ENCODE measurements around the gene CTAG1B.
"Not testable (repeated sequence)": the region's sequence is repeated elsewhere in the genome, so short reads cannot be mapped to it uniquely, and the experiment has no call there.

The CTAG1B gene

DNA sequence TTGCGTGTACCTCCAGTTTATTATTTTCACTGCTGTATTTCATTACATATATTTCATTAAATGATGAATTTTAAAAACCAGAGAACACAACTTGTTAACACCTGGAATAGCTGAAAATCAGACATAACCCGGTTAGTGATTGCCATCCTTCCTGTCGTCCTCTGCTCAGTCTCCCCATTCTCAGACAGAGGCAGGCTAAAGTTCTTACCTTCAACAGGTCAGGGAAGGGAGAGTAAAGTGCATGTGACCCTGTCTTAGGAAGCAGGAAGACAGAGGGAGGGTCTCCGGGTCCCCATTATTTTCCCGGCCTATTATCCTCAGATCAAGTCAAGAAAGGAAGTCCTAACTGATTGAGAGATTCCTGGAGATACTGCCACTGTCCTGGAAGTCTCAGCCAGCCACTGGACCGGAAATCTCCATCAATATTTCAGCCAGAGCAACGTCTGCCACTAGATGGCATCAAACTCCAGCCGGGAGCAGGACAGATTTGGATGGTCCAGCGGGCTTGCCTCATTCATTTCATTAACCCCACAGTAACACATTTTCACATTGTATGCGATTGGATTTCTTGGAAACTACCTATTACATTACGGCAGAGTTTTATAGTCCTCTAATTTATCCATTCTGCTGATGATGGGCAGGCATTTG lies 1.8 kb upstream of the CTAG1B start:
- DNase-seq (ENCODE audit: low read depth), result not testable (repeated sequence)

DNA sequence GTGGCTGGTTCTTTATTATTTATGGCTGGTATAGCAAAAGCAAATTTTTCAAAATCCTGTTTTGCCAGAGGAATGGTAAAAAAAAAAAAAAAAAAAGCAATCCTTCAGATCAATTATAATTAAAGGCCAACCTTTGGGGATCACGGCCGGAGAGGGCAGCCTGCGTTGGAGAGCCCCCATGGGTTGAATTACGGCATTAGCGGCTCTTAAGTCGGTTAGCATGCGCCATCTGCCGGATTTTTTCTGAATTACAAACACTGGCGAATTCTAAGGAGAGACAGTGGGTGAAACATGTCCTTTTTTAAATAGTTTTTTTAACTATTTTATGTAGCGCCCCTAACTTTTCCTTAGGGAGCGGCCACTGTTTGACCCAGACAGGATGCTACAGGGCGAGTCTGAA lies 5.5 kb downstream of the CTAG1B start:
- DNase-seq (ENCODE audit: low read depth), result not testable (repeated sequence)

DNA sequence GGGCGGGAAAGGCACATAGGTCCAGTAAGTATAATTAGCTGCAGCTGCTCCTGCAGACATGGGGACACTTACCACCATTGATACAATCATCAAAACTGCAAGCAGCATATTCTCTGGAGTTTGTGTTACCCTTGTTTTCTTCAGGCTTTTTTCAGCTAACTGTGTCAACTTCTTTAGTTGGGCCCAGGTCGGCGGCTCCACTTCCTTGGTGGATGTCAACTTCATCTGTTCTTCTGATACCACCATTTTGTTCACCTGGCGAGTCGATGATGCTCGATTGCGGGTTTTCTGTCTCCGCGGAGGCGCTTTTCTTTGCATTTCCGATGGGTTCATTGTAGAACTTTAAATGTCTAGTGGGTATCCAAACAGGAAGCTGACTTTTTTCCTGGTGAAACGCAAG lies 7.9 kb downstream of the CTAG1B start:
- DNase-seq (ENCODE audit: low read depth), result not testable (repeated sequence)

DNA sequence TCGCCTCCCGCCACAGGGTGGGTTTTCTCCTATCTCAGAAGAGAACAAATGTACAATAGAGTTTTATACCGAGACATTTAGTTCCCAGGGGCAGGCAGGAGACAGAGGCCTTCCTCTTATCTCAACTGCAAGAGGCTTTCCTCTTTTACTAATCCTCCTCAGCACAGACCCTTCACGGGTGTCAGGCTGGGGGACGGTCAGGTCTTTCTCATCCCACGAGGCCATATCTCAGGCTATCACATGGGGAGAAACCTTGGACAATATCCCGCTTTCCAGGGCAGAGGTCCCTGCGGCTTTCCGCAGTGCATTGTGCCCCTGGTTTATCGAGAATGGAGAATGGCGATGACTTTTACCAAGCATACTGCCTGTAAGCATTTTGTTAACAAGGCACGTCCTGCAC lies 10.3 kb downstream of the CTAG1B start:
- not testable (repeated sequence) for DNase-seq (ENCODE audit: low read depth)

DNA sequence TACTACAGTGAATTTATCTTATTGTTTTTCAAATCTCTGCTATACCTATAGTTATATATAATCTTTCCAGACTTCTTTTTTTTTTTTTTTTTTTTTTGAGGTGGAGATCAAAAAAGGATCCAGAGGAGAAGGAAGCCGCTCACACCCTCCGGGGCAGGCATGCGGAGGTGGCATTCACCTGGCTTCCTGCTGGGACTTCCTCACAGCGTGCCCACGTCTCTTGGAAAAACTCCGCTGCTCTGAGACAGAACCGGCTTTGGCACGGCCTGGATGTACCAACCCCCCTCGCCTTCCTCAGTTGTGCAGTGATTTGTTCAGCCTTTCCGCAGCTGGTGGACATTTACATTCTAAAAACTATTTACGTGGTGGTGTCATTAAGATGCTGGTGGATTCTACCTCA lies 11.1 kb downstream of the CTAG1B start:
- DNase-seq (ENCODE audit: low read depth), result not testable (repeated sequence)

DNA sequence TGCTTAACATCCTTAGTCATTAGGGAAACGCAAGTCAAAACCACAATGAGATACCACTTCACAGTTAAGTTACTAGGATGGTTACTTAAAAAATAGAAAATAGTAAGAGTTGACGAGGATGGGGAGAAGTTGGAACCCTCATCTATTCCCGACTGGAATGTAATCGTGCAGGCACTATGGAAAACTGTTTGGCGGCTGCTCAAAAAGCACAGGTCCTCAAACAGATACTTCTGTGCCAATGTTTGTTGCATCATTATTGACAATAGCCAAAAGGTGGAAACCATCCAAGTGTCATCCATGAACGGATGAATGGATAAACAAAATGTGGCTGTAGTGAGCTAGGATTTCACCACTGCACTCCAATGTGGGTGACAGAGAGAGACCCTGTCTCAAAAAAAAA lies 11.7 kb downstream of the CTAG1B start:
- no peak for DNase-seq (ENCODE audit: low read depth)

DNA sequence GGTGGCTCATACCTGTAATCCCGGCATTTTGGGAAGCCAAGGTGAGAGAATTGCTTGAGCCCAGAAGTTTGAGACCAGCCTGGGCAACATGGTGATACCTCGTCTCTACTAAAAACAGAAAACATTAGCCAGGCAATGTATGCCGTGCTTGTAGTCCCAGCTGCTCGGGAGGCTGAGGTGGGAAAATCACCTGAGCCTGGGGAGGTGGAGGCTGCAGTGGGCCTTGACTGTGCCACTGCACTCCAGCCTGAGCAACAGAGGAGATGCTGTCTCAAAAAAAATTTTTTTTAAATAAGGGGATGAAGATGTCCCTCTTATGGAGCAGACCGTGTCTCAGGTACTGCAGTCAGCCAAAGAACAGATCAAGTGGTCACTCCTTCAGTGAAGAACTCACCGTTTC lies 13.5 kb downstream of the CTAG1B start:
- no peak for DNase-seq (ENCODE audit: low read depth)

DNA sequence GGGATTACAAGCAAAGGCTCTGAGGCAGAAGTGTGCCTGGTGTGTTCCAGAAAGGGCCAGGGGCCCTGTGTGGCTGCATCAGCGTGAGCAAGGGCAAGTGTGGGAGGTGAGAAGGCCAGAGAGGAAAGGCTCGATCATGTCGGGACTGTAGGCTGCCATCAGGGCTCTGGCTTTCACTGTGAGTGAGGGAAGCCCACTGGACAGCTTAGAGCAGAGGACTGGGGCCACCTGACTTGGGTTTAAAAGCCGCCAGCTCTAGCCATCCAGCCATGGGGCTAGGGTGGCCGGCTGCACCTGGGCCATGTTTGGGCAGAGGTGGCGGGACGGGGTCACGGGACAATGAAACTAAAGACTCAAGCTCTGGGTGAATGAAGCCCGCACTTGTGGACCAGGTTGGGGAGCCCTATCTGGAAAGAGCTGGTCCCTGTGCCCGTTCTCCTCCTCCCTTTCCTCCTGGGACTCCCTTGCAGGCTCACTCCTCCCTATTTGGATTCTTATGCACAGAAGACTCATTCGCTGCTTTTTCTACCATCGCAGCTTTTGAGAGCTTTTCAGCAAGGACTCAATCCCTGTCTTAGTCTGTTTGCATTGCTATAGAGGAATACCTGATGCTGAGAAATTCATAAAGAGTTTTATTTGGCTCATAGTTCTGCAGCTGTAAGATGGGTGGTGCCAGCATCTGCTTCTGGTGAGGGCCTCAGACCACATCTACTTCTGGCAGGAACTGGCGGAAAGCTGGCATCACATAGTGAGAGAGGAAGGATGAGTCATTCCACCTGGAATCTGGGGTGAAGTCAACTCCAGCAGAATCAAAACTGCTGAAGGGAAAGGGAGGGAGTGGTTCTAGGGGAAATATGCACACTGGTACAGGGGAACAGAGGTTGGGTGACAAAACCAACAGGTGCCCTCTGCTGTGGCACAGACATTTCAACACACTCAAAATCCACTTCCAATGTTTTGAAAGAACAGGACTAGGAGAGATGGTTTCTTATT lies 15.3 kb downstream of the CTAG1B start:
- peak; percentile 80 for DNase-seq (ENCODE audit: low read depth)

DNA sequence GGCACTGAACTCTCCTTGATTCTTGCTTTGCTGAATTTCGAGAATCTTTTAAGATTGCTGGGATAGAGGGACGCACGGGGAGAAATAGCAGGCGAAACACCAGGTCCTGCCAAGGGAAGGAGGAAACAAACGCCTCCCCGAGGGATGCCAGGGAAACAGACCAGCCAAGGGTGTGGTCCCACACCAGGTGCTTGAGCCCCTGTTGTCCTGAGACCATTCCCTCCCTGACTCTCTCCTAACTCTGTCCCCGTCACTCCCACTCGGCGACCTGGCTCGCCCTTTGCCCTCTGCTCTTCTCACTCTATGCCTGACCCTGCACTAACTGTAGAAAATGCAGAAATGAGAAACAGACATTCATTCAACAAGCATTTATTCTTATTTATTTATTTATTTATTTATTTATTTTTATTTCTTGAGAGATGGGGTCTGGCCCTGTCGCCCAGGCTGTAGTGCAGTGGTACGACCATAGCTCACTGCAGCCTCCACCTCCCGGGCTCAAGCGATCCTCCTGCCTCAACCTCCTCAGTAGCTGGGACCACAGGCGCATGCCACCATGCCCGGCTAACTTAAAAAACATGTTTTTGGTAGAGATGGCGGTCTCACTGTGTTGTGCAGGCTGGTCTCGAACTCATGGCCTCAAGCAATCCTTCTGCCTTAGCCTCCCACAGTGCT lies 16.2 kb downstream of the CTAG1B start:
- no peak for DNase-seq (ENCODE audit: low read depth)

DNA sequence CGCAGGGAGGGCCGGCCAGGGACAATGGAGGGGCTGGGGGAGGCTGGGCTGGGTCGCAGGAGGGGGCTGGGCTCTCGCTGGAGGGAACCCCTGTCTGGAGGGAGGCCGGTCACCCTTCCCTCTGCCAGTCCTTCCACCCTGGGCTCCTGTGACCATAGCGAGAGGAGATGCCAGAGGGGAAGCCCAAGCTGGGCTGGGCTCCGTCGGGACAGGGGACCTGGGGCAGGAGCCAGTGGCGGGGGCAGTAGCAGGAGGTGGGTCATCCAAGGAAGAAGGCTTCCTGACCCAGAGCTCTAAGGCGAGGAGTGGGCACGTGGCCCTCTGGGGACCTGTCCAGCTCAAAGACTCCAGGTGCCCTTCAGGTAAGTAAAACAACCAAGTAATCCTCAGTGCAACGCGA lies 16.9 kb downstream of the CTAG1B start:
- DNase-seq (ENCODE audit: low read depth), result no peak

DNA sequence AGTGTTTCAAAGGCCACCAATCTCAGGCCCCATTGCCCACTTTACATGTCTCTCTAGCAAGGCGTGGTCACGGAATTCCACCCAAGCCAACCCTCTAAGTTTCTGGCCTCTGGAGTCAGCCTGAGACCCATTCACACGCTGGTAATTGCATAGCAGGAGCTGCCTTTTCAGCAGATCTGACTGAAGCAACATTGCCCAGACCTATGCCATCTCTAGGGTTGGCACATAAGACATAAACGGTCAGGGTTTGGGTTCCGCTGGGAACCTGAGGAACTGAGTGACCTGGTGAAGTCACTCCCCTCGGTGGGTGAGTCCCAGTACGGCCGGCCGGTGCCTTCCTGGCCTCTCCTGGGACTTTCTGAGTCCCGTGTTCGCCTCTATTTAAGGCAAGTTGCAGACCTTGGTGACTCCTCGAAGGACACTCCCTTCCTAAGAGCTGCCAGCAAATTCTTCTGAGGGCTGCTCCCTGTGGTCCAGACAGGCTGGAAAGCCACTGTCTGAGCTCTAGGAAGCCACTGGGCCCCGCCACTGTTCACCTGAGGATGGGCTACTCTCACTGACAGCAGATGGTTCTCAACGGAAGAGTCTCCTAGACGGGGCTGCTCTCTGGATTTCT lies 18.2 kb downstream of the CTAG1B start:
- DNase-seq (ENCODE audit: low read depth), result peak; percentile 30

DNA sequence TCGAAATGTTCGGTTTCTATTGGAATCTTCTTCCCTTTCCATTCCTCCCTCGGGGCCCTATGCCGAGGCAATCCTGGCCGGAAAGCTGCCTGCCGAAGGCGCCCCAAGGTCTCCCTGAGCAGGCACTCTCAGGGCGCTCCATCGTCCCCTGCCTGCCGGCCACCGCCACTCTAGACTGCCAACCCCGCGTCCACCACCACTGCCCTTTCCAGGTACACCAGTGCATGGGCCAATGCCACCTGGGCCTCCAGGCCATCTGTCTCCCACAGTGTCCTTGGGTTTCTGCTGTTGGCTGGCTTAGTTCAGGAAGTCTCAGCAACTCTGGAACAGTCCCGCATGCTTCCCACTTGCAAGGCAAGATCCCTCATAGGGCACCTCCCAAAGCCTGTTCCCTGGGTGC lies 19.6 kb downstream of the CTAG1B start:
- DNase-seq (ENCODE audit: low read depth), result no peak

DNA sequence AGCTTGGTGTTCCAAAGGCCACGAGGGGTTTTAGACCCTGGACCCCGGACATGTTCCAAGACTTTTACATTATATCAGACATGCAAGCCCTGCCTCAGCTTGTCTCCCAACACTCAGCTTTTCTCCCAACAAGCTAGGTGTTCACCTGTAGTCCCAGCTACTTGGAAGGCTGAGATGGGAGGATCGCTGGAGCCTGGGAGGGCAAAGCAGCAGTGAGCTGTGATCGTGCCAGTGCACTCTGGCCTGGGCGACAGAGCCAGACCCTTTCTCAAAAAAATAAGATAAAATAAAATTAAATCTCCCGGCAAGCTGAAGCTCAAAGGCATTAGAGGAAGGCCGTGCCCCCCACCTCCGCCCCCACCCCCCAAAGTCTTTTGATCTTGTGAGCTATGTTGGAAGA lies 20.4 kb downstream of the CTAG1B start:
- no peak for DNase-seq (ENCODE audit: low read depth)

DNA sequence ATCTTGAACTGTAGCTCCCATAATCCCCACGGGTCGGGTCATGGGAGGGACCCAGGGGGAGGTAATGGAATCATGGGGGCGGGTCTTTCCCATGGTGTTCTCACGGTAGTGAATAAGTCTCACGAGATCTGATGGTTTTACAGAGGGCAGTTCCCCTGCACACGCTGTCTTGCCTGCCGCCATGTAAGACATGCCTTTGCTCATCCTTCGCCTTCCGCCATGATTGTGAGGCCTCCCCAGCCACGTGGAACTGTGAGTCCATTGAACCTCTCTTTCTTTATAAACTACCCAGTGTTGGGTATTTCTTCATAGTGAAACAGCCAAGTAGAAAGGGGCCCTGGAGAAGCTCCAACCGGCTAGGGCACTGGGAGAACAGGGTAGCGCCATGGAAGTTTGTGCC lies 21.9 kb downstream of the CTAG1B start:
- no peak for DNase-seq (ENCODE audit: low read depth)

DNA sequence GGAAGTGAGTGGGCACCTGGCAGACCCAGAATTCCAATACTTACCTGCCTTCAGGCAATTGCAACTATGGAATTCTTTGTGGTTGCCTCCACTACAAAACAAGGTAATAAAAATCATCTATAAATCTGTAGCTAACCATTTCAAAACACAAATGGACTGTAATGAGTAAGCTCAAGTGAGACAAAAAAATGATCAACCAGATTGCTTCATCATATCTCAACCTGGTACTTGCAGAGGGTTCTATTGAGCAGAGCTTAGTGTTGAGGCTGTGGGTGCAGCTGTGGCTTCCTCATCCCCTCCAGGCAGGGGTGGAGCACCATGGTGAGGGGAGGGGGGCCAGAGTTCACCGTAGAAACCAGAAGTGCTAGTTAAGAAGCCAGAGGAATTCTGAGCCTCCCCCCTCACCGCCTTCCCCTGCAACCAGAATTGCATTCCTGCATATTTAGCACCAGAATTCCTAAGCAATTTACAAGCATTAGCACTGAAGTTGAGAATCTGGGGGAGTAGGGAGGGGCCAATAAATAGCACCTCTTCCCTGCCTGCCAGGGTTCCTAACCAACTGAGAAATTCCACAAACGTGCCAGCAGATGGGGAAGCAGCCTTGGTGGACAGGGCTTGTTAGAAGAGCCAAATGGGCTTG lies 22.7 kb downstream of the CTAG1B start:
- peak; percentile 65 for DNase-seq (ENCODE audit: low read depth)

DNA sequence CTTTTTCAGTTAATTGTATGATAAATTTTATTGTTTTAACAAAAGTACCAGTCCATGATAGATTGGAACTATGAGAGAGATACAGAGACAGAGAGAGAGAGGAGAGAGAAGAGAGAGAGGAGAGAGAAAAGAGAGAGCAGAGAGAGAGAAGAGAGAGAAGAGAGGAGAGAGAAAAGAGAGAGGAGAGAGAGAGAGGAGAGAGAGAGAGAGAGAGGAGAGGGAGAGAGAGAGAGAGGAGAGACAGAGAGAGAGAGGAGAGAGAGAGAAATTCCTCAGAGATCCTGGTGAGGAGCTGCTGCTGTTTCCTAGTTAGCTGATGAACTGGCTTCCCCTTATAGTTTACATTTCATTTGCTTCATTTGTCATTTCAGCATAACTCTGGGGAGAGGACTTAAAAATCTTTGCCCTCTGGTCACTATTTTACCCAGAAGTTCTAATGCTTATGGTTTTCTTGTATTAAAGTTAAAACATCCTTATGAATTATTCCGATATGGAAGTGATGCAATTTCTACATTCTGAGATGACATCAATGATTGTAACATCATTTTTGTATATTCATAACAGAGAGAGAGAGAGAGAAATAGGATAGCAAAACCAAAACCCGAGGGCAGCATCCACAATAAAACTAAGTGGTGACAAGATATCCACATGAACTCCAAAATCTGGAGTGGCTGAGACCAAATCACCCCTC lies 23.4 kb downstream of the CTAG1B start:
- no peak for DNase-seq (ENCODE audit: low read depth)

DNA sequence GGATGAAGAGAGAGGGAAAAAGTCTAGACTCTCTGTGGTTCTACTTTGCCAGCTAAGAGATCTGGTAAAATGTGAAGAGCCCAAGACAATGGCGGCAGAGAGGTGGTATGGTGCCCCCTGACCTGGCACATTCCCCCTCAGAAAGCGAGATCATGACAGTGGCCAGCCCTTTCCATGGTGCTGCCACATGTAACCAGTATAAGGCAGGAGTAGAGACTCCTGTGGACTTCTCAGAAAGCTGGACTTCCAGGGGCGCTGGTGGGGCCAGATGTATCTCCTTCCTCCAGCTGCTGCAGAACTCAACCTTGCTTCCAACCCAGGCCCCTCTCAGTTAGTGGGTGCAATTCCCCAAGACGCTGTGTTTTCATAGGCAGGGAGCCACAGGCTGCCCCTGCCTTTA lies 24.6 kb downstream of the CTAG1B start:
- DNase-seq (ENCODE audit: low read depth), result no peak

DNA sequence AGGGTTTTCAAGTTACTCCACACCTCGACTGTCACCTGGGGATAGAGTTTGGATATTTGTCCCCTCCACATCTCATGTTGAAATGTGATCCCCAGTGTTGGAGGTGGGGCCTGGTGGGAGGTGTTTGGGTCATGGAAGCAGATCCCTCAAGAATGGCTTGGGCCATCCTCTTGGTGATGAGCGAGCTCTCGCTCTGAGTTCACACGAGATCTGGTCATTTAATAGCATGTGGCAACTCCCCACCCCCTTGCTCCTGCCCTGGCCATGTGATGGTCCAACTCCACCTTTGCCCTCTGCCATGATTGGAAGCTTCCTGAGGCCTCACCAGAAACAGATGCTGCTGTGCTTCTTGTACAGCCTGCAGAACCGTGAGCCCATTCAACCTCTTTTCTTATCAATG lies 25.9 kb downstream of the CTAG1B start:
- no peak for DNase-seq (ENCODE audit: low read depth)

DNA sequence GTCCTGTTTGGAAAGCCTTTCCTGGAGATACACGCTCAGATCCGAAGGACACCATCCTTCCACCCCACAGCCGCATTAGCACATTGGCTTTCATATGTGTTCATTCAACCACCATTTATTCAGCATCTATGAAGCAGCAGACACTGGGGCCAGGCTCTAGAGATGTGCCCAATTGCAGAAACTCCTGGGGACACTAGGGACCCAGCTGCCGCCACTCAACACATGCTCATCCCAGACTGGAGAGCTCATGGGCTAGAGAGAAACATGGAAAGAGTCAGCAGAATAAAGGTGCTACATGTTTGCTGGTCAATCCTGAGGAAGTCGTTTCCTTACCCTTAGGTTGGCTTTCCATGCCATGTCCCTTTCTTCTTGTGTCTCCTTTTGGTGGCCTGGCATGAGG lies 26.6 kb downstream of the CTAG1B start:
- DNase-seq (ENCODE audit: low read depth), result no peak

DNA sequence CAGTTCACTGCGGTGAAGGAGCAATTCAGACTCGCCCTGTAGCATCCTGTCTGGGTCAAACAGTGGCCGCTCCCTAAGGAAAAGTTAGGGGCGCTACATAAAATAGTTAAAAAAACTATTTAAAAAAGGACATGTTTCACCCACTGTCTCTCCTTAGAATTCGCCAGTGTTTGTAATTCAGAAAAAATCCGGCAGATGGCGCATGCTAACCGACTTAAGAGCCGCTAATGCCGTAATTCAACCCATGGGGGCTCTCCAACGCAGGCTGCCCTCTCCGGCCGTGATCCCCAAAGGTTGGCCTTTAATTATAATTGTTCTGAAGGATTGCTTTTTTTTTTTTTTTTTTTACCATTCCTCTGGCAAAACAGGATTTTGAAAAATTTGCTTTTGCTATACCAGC lies 28.7 kb downstream of the CTAG1B start:
- DNase-seq (ENCODE audit: low read depth), result not testable (repeated sequence)

DNA sequence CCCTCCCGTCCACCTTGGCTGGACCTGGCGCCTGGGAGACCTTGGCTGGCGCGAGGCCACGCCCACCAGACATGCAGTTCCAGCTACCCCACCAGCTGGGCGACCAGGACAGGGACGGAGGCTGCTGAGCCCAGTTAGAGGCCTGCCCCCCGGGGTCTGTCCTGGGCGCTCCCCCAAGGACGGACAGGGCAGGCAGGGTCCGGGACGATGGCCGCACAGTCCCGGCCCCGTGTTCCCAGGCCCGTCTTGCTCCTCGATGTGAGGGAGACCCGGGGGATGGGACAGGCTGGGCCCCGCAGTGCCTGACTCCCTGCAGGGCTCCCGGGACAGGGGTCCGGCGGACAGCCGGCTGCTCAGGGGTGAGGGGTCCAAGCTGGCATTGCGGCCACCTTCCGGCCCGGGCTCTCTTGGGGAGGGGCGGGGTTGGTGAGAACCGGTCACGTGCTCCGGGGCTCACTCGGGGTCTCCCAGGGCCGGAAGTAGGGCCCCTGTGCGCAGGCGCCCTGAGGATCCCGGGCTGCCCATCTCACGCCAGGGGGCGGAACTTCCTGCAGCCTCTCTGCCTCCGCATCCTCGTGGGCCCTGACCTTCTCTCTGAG lies 34.4 kb downstream of the CTAG1B start, which contains the start of gene CTAG1A:
Gene CTAG1A, plus strand, starts transcription at position 549 of the 599 bp plus-strand sequence. CDS start 74 bp downstream, outside the sequence.
- not testable (repeated sequence) for DNase-seq (ENCODE audit: low read depth)

Measured in ELR (cell line).